Activated CD4-positive, alpha-beta memory T cell treated with anti-CD3 and anti-CD28 coated beads for 36 hours (primary cell): ENCODE data around the gene ANKLE1. TPM values are rescaled to one million over a fixed set of nuclear protein-coding genes. Genes with fewer than 3 reads are reported as not detected.

ENCODE experiments used
- CTCF ChIA-PET: fragments of 350-600 bp; sonication (Branson Sonifier 250); formaldehyde crosslinking; loops from one replicate; lab custom pipeline; 2021; ENCODE audit warnings: antibody characterized with exemption, inconsistent platforms; lab: Charles Lee
- POLR2A ChIA-PET: fragments of 350-600 bp; sonication (Branson Sonifier 250); formaldehyde crosslinking; loops from one replicate; lab custom pipeline; 2021; ENCODE audit warnings: antibody characterized with exemption; lab: Charles Lee
- DNase-seq: peaks from one replicate; pipeline ENCODE4 v3.0.0-alpha.2; 2020
- H3K27ac Mint-ChIP-seq: one replicate; pipeline ENCODE4 v1.8.0; 2021; ENCODE audit warnings: mixed read lengths
- H3K27me3 Mint-ChIP-seq: one replicate; pipeline ENCODE4 v1.8.0; 2021; ENCODE audit warnings: mixed read lengths
- H3K36me3 Mint-ChIP-seq: one replicate; pipeline ENCODE4 v1.8.0; 2021; ENCODE audit warnings: mixed read lengths
- H3K4me1 Mint-ChIP-seq: one replicate; pipeline ENCODE4 v1.8.0; 2021; ENCODE audit warnings: low read depth, mixed read lengths
- H3K4me3 Mint-ChIP-seq: one replicate; pipeline ENCODE4 v1.8.0; 2021; ENCODE audit warnings: mild to moderate bottlenecking, mixed read lengths
- H3K9me3 Mint-ChIP-seq: one replicate; pipeline ENCODE4 v1.8.0; 2021; ENCODE audit warnings: mixed read lengths
- intact Hi-C: fragments of 100-400 bp; cut with micrococcal nuclease; formaldehyde crosslinking; loops from one replicate; pipeline ENCODE4 v1.15.1; 2023
- total RNA-seq, 2 experiments: library from RNA; stranded (reverse); gene quantifications; one replicate each; pipeline ENCODE4 v1.2.3, GENCODE V29; 2021

Gene ANKLE1
- total RNA-seq, 2 experiments from 2014 or later, result 10.5 to 10.7 TPM

- Mint-ChIP-seq H3K4me1 (no peaks in the 10 kb centered on the region), H3K27me3 (no peaks in the 10 kb centered on the region), H3K36me3 (peaks cover 13% of the 10 kb centered on the region), H3K9me3 (no peaks in the 10 kb centered on the region), H3K4me3 (no peak overlapping the region), H3K27ac (no peak overlapping the region)
- POLR2A ChIA-PET, result no interaction called here
- intact Hi-C loops, result no loop called here
- no peak for DNase-seq
- CTCF ChIA-PET, result interaction anchor here (0.8 kb wide), 1 partner anchor 9 kb away, joined by 3 read pairs; no protein-coding TSS in a partner anchor
Measured at GRCh38 chr19:17324357-17325114, 42.8 kb downstream of the ANKLE1 start.

- H3K4me3 Mint-ChIP-seq, result no peak overlapping the region
- POLR2A ChIA-PET, result no interaction called here
- no peak for DNase-seq
- CTCF ChIA-PET, result no interaction called here
- peaks cover 7% of the 10 kb centered on the region for H3K36me3 Mint-ChIP-seq
- intact Hi-C loops, result no loop called here
- H3K4me1 Mint-ChIP-seq, result peaks cover 3% of the 10 kb centered on the region
- no peaks in the 10 kb centered on the region for H3K27me3 Mint-ChIP-seq
- no peaks in the 10 kb centered on the region for H3K9me3 Mint-ChIP-seq
- no peak overlapping the region for H3K27ac Mint-ChIP-seq
Measured at GRCh38 chr19:17325133-17325532, 43.4 kb downstream of the ANKLE1 start.

- CTCF ChIA-PET, result no interaction called here
- Mint-ChIP-seq H3K4me1 (peaks cover 3% of the 10 kb centered on the region), H3K36me3 (peaks cover 5% of the 10 kb centered on the region), H3K4me3 (no peak overlapping the region), H3K27ac (no peak overlapping the region), H3K9me3 (no peaks in the 10 kb centered on the region), H3K27me3 (no peaks in the 10 kb centered on the region)
- POLR2A ChIA-PET, result interaction anchor here (0.5 to 1.0 kb wide), 2 partner anchors 17 to 73 kb away, joined by 3 to 4 read pairs; partner anchors contain the start of gene DDA1
- intact Hi-C loops, result no loop called here
- DNase-seq, result no peak
Measured at GRCh38 chr19:17325881-17326594, 44.3 kb downstream of the ANKLE1 start.

- ChIA-PET CTCF (no interaction called here), POLR2A (interaction anchor here (0.5 to 1.0 kb wide), 2 partner anchors 17 to 73 kb away, joined by 3 to 4 read pairs; partner anchors contain the start of gene DDA1)
- intact Hi-C loops, result no loop called here
- no peak overlapping the region for H3K4me3 Mint-ChIP-seq
- peaks cover 3% of the 10 kb centered on the region for H3K4me1 Mint-ChIP-seq
- H3K36me3 Mint-ChIP-seq, result peaks cover 5% of the 10 kb centered on the region
- DNase-seq, result no peak
- no peaks in the 10 kb centered on the region for H3K9me3 Mint-ChIP-seq
- no peaks in the 10 kb centered on the region for H3K27me3 Mint-ChIP-seq
- no peak overlapping the region for H3K27ac Mint-ChIP-seq
Measured at GRCh38 chr19:17326595-17326966, 44.9 kb downstream of the ANKLE1 start.

- Mint-ChIP-seq H3K27me3 (no peaks in the 10 kb centered on the region), H3K4me3 (peak overlapping the region; percentile 12), H3K9me3 (no peaks in the 10 kb centered on the region), H3K4me1 (peaks cover 3% of the 10 kb centered on the region), H3K36me3 (peaks cover 5% of the 10 kb centered on the region), H3K27ac (no peak overlapping the region)
- no peak for DNase-seq
- ChIA-PET POLR2A (interaction anchor here (0.5 to 1.0 kb wide), 2 partner anchors 18 to 72 kb away, joined by 3 to 4 read pairs; partner anchors contain the start of gene DDA1), CTCF (no interaction called here)
- intact Hi-C loops, result no loop called here
Measured at GRCh38 chr19:17327068-17327653, 45.5 kb downstream of the ANKLE1 start.

- H3K27ac Mint-ChIP-seq, result no peak overlapping the region
- H3K4me1 Mint-ChIP-seq, result peaks cover 3% of the 10 kb centered on the region
- no peaks in the 10 kb centered on the region for H3K36me3 Mint-ChIP-seq
- H3K9me3 Mint-ChIP-seq, result no peaks in the 10 kb centered on the region
- H3K27me3 Mint-ChIP-seq, result no peaks in the 10 kb centered on the region
- CTCF ChIA-PET, result interaction anchor here (0.9 to 1.0 kb wide), 2 partner anchors 18 to 58 kb away, joined by 3 to 4 read pairs; partner anchors contain the start of gene DDA1
- DNase-seq, result peak; percentile 73
- intact Hi-C loops, result no loop called here
- POLR2A ChIA-PET, result interaction anchor here (0.9 kb wide), 1 partner anchor 19 kb away, joined by 3 read pairs; the partner anchor contains the start of gene DDA1
- peak overlapping the region; percentile 46 for H3K4me3 Mint-ChIP-seq
Measured at GRCh38 chr19:17327654-17328516, 46.2 kb downstream of the ANKLE1 start.

GRCh38 chr19:17328517-17329365 is 47.0 kb downstream of the ANKLE1 start:
- intact Hi-C loops, result no loop called here

GRCh38 chr19:17329366-17330261 is 47.9 kb downstream of the ANKLE1 start:
- intact Hi-C loops, result no loop called here
- no peaks in the 10 kb centered on the region for H3K9me3 Mint-ChIP-seq
- ChIA-PET POLR2A (interaction anchor here (0.6 kb wide), 1 partner anchor 423 kb away, joined by 3 read pairs; no protein-coding TSS in a partner anchor), CTCF (interaction anchor here (1.0 to 1.1 kb wide), 2 partner anchors 20 to 60 kb away, joined by 3 read pairs; partner anchors contain the start of gene DDA1)
- H3K27me3 Mint-ChIP-seq, result no peaks in the 10 kb centered on the region
- no peak for DNase-seq
- no peak overlapping the region for H3K4me3 Mint-ChIP-seq
- no peaks in the 10 kb centered on the region for H3K36me3 Mint-ChIP-seq
- peaks cover 11% of the 10 kb centered on the region for H3K4me1 Mint-ChIP-seq
- no peak overlapping the region for H3K27ac Mint-ChIP-seq

More at GRCh38 chr19:17328517-17329365, 47.0 kb downstream of the ANKLE1 start:
- Mint-ChIP-seq H3K9me3 (no peaks in the 10 kb centered on the region), H3K36me3 (no peaks in the 10 kb centered on the region), H3K27ac (no peak overlapping the region), H3K4me1 (peaks cover 8% of the 10 kb centered on the region), H3K27me3 (no peaks in the 10 kb centered on the region), H3K4me3 (peak overlapping the region; percentile 41)
- DNase-seq, result peak; percentile 44
- ChIA-PET CTCF (interaction anchor here (0.9 to 1.0 kb wide), 2 partner anchors 19 to 57 kb away, joined by 3 to 4 read pairs; partner anchors contain the start of gene DDA1), POLR2A (interaction anchor here (0.6 to 0.9 kb wide), 2 partner anchors 20 to 424 kb away, joined by 3 read pairs; partner anchors contain the start of gene DDA1)

GRCh38 chr19:17330262-17331044 is 48.8 kb downstream of the ANKLE1 start:
- Mint-ChIP-seq H3K9me3 (no peaks in the 10 kb centered on the region), H3K4me1 (peaks cover 16% of the 10 kb centered on the region), H3K4me3 (peak overlapping the region; percentile 8), H3K27me3 (no peaks in the 10 kb centered on the region), H3K36me3 (no peaks in the 10 kb centered on the region), H3K27ac (no peak overlapping the region)
- intact Hi-C loops, result no loop called here
- DNase-seq, result no peak
- CTCF ChIA-PET, result interaction anchor here (0.7 to 1.1 kb wide), 3 partner anchors 11 to 59 kb away, joined by 3 read pairs; partner anchors contain the start of gene DDA1
- POLR2A ChIA-PET, result no interaction called here
